H1 (cell line): Measurements from ENCODE around the gene IFIT2. TPM values are rescaled to one million over a fixed set of nuclear protein-coding genes. Genes with fewer than 3 reads are reported as not detected.

Experiments used
- CTCF ChIA-PET: fragments of 300-600 bp; sonication (Branson Sonifier 250); formaldehyde crosslinking; loops from one replicate; lab custom pipeline; 2021; ENCODE audit not compliant: partially characterized antibody; lab: Charles Lee
- POLR2A ChIA-PET: fragments of 300-600 bp; sonication (Branson Sonifier 250); formaldehyde crosslinking; loops from one replicate; lab custom pipeline; 2021; ENCODE audit warnings: inconsistent platforms; ENCODE audit not compliant: partially characterized antibody; lab: Charles Lee
- DNase-seq, 2 experiments: peaks; one replicate each; pipeline versions ENCODE4 v3.0.0 to v3.0.0-alpha.2; 2010 to 2022; ENCODE audit warnings: low spot score in 2 of 2, low read depth in 1 of 2, mixed read lengths in 1 of 2
- FAIRE-seq: peaks from 2 replicates; lab custom pipeline; 2011; peaks lifted over from hg19 to GRCh38; lab: Jason Lieb, UNC
- H2AFZ ChIP-seq: 2 replicates; pipeline ENCODE4 v1.8.1; 2012; ENCODE audit warnings: low read length, inconsistent platforms
- H2AK5ac ChIP-seq: 2 replicates; pipeline ENCODE4 v1.6.1; 2013; ENCODE audit warnings: low read depth, low read length
- H2BK120ac ChIP-seq: replicated peaks from 2 replicates; pipeline ENCODE3; 2013; ENCODE audit warnings: low read depth, low read length, inconsistent platforms
- H2BK12ac ChIP-seq: 2 replicates; pipeline ENCODE4 v1.6.1; 2013; ENCODE audit warnings: low read depth, low read length
- H2BK15ac ChIP-seq: 2 replicates; pipeline ENCODE4 v1.6.1; 2013; ENCODE audit warnings: low read length
- H2BK20ac ChIP-seq: 2 replicates; pipeline ENCODE4 v1.6.1; 2013; ENCODE audit warnings: low read length
- H2BK5ac ChIP-seq: 2 replicates; pipeline ENCODE4 v1.6.1; 2013; ENCODE audit warnings: low read depth, low read length
- H3K14ac ChIP-seq: 2 replicates; pipeline ENCODE4 v1.6.1; 2013; ENCODE audit warnings: inconsistent platforms; ENCODE audit not compliant: insufficient read length
- H3K18ac ChIP-seq: 2 replicates; pipeline ENCODE4 v1.6.1; 2013; ENCODE audit warnings: low read length; ENCODE audit errors: extremely low read depth
- H3K23ac ChIP-seq: 2 replicates; pipeline ENCODE4 v1.6.1; 2013; ENCODE audit warnings: inconsistent platforms; ENCODE audit not compliant: insufficient read length
- H3K23me2 ChIP-seq: 2 replicates; pipeline ENCODE4 v1.6.1; 2013; ENCODE audit warnings: low read depth, low read length
- H3K27ac ChIP-seq: 2 replicates; pipeline ENCODE4 v1.6.1; 2011; ENCODE audit warnings: low read depth, low read length, inconsistent platforms
- H3K27me3 ChIP-seq, 4 experiments: replicated peaks in 1 of 4; 1 replicate in 1 of 4; 2 replicates in 3 of 4; pipeline versions ENCODE4 v1.6.1 to v1.8.1; 2011 to 2013; ENCODE audit warnings: low read length in 3 of 4, mild to moderate bottlenecking in 3 of 4, inconsistent platforms in 2 of 4, mixed read lengths in 2 of 4, moderate library complexity in 1 of 4; ENCODE audit not compliant: control insufficient read depth in 3 of 4, insufficient read depth in 3 of 4; ENCODE audit errors: extremely low read depth in 1 of 4
- H3K36me3 ChIP-seq, 4 experiments: 2 replicates each; pipeline versions ENCODE4 v1.6.1 to v1.8.1; 2011 to 2013; ENCODE audit warnings: mild to moderate bottlenecking in 4 of 4, low read length in 3 of 4, moderate library complexity in 2 of 4, control low read depth in 1 of 4, inconsistent platforms in 1 of 4; ENCODE audit not compliant: insufficient read depth in 4 of 4, control insufficient read depth in 2 of 4
- H3K4ac ChIP-seq: replicated peaks from 2 replicates; pipeline ENCODE3; 2013; ENCODE audit warnings: low read length, low read depth, mixed read lengths, inconsistent platforms; ENCODE audit not compliant: insufficient read length
- H3K4me1 ChIP-seq, 4 experiments: replicated peaks in 1 of 4; 1 replicate in 1 of 4; 2 replicates in 3 of 4; pipeline versions ENCODE4 v1.6.1 to v1.8.1; 2011 to 2013; ENCODE audit warnings: low read length in 3 of 4, inconsistent platforms in 2 of 4, mixed read lengths in 1 of 4; ENCODE audit not compliant: insufficient read depth in 4 of 4, control insufficient read depth in 3 of 4
- H3K4me2 ChIP-seq, 2 experiments: 2 replicates each; pipeline versions ENCODE4 v1.6.1 to v1.8.1; 2011 to 2013; ENCODE audit warnings: low read depth in 2 of 2, low read length in 2 of 2, control low read depth in 1 of 2, inconsistent platforms in 1 of 2, mild to moderate bottlenecking in 1 of 2; ENCODE audit not compliant: insufficient read depth in 1 of 2
- H3K4me3 ChIP-seq, 4 experiments: fragments of 200-600, 300-600 bp in 1 of 4; sonication (generic), shearing (Covaris generic), sonication (Bioruptor Twin) in 1 of 4; 2 replicates each; pipeline versions ENCODE4 v1.5.1 to v1.8.1; 2011 to 2016; ENCODE audit warnings: low read length in 4 of 4, low read depth in 3 of 4, control low read depth in 2 of 4, inconsistent platforms in 2 of 4, mild to moderate bottlenecking in 2 of 4, mixed read lengths in 1 of 4, moderate library complexity in 1 of 4; ENCODE audit not compliant: insufficient read depth in 2 of 4; ENCODE audit errors: extremely low read depth in 1 of 4
- H3K56ac ChIP-seq: replicated peaks from 2 replicates; pipeline ENCODE3; 2013; ENCODE audit warnings: low read depth, mild to moderate bottlenecking, mixed read lengths, low read length, inconsistent platforms; ENCODE audit not compliant: insufficient read length
- H3K79me1 ChIP-seq: 2 replicates; pipeline ENCODE4 v1.6.1; 2013; ENCODE audit warnings: low read depth, low read length, control low read depth
- H3K79me2 ChIP-seq, 2 experiments: 2 replicates each; pipeline versions ENCODE4 v1.6.1 to v1.8.1; 2012 to 2013; ENCODE audit warnings: low read length in 2 of 2, mild to moderate bottlenecking in 2 of 2, inconsistent platforms in 1 of 2; ENCODE audit not compliant: insufficient read depth in 2 of 2, control insufficient read depth in 1 of 2
- H3K9ac ChIP-seq, 4 experiments: replicated peaks in 1 of 4; 1 replicate in 1 of 4; 2 replicates in 3 of 4; pipeline versions ENCODE4 v1.6.1 to v1.8.1; 2011 to 2013; ENCODE audit warnings: low read depth in 3 of 4, low read length in 3 of 4, control low read depth in 2 of 4, mild to moderate bottlenecking in 2 of 4, moderate library complexity in 2 of 4, inconsistent platforms in 1 of 4; ENCODE audit errors: extremely low read depth in 1 of 4
- H3K9me3 ChIP-seq, 2 experiments: 2 replicates each; pipeline versions ENCODE4 v1.6.1 to v1.8.1; 2012 to 2013; ENCODE audit warnings: mild to moderate bottlenecking in 2 of 2, moderate library complexity in 2 of 2, control low read depth in 1 of 2, inconsistent platforms in 1 of 2, low read depth in 1 of 2, low read length in 1 of 2, mixed read lengths in 1 of 2; ENCODE audit not compliant: insufficient read depth in 2 of 2
- H4K20me1 ChIP-seq, 2 experiments: replicated peaks in 1 of 2; 2 replicates each; pipeline versions ENCODE3 to v1.8.1; 2011 to 2013; ENCODE audit warnings: inconsistent platforms in 2 of 2, low read length in 2 of 2, mild to moderate bottlenecking in 1 of 2; ENCODE audit not compliant: insufficient read depth in 2 of 2, control insufficient read depth in 1 of 2
- H4K5ac ChIP-seq: 2 replicates; pipeline ENCODE4 v1.6.1; 2013; ENCODE audit warnings: low read length, low read depth, mixed read lengths, inconsistent platforms; ENCODE audit not compliant: insufficient read length
- H4K8ac ChIP-seq: 2 replicates; pipeline ENCODE4 v1.8.0; 2013; ENCODE audit warnings: mild to moderate bottlenecking, moderate library complexity, low read length, inconsistent platforms; ENCODE audit not compliant: insufficient read depth; ENCODE audit errors: extremely low read depth
- H4K91ac ChIP-seq: replicated peaks from 2 replicates; pipeline ENCODE3; 2013; ENCODE audit warnings: low read length, mixed read lengths, inconsistent platforms; ENCODE audit not compliant: insufficient read length
- JUND ChIP-seq: IDR thresholded peaks from 2 replicates; pipeline ENCODE4 v1.6.1; 2011; ENCODE audit warnings: mild to moderate bottlenecking, improper control_type of control experiment, low read length
- POU5F1 ChIP-seq: IDR thresholded peaks from 2 replicates; pipeline ENCODE4 v1.6.1; 2011; ENCODE audit warnings: low read depth, mild to moderate bottlenecking, low read length, moderate library complexity
- WGBS, 2 experiments: shearing (Covaris generic) in 1 of 2; methylation state at CpG; one replicate each; pipeline versions ENCODE4 v1.1.6 to v1.1.7; 2013 to 2015; ENCODE audit warnings: low lambda C conversion rate in 2 of 2, mixed read lengths in 2 of 2, inconsistent platforms in 1 of 2, low coverage in 1 of 2, missing lambda C conversion rate in 1 of 2; ENCODE audit not compliant: insufficient replicate concordance in 2 of 2, insufficient coverage in 1 of 2, insufficient read length in 1 of 2; ENCODE audit errors: extremely low coverage in 1 of 2, missing lambda C conversion rate in 1 of 2; 5-methylcytosine and 5-hydroxymethylcytosine counted together
- polyA plus RNA-seq, 7 experiments: library from polyadenylated mRNA; depleted of rRNA in 3 of 7; stranded (reverse) in 5 of 7; unstranded in 2 of 7; fragments of >200 nt in 5 of 7; fragments of 200-250 nt in 2 of 7; gene quantifications; 1 replicate in 5 of 7; 2 replicates in 1 of 7; 4 replicates in 1 of 7; pipeline versions ENCODE4 v1.2.1 to v1.2.3, GENCODE V29; 2011 to 2013; ENCODE audit warnings: missing spikeins in 2 of 7, mixed read lengths in 2 of 7
- total RNA-seq: library from RNA; stranded (reverse); fragmentation: NEBNext Ultra II Directional; extraction: Animal tissue kit (Norgen Biotek cat#: 25700); gene quantifications from 2 replicates; pipeline ENCODE4 v1.2.1, GENCODE V29; 2021

The IFIT2 gene
- total and polyA plus RNA-seq, 2 of the 8 experiments (the other 6 are each of a cell fraction or from before 2014, with no cell fraction given), result 0.03 to 0.35 TPM

DNA sequence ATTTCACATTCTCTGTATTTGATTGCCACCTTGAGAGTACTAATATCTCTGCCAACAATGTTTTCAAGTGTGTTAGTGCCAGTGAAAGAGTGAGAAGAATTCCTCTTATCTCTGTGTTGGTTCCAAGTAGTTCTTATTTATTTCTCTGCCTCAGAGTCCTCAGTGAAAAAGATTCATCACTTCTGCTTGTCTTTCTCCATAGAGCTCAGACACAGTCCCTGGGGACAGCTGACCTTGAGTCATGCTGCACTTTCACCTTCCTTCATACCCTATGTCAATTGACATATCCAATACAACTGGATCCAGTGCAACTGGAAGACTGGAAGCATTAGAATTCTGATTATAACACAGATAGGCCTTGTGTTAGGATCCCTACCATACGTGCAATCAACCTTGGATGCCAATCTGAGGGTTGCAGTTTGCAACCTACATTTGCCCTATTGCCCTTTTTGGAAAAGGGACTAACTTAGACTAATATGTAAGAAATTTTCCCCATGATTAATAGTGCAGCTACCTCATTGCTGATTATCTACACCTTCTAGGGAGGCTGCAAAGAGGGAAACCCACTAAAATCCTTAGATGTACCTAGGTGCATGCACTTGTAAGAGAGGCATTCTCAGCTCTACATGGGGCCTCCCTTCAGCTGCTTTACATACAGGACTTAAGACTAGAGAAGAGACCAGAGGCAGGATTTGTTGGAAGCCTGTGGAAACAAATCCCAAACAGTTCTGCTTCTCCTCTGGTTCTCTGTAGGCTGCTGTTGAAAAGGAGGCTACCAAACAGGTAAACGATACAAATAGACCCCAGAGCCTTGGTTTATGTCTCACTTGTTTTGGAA, 8.4 kb downstream of the IFIT2 start:
- H4K5ac ChIP-seq, result no peak overlapping the region
- no peak for FAIRE-seq
- TF ChIP-seq POU5F1 (no peak), JUND (no peak)

More for the DNA sequence above, 8.4 kb downstream of the IFIT2 start:
- Histone ChIP-seq H3K9me3 (no peaks in the 10 kb centered on the region), H3K14ac (no peak overlapping the region), H2AFZ (no peak overlapping the region), H3K79me1 (no peaks in the 10 kb centered on the region), H4K20me1 (no peaks in the 10 kb centered on the region), H4K91ac (no peak overlapping the region), H2BK15ac (no peak overlapping the region), H2BK20ac (no peak overlapping the region), H3K79me2 (no peaks in the 10 kb centered on the region), H3K4me3 (no peak overlapping the region), H2BK5ac (no peak overlapping the region), H3K56ac (no peak overlapping the region), H2AK5ac (no peak overlapping the region), H3K4me2 (no peak overlapping the region), H3K18ac (no peak overlapping the region), H3K9ac (no peak overlapping the region), H3K4me1 (no peaks in the 10 kb centered on the region; a peak in 1 of 7 replicates), H2BK120ac (no peak overlapping the region), H3K23me2 (no peaks in the 10 kb centered on the region), H3K27me3 (no peaks in the 10 kb centered on the region), H4K8ac (no peak overlapping the region), H2BK12ac (no peak overlapping the region), H3K4ac (no peak overlapping the region), H3K27ac (no peak overlapping the region), H3K23ac (no peak overlapping the region), H3K36me3 (no peaks in the 10 kb centered on the region)
- DNase-seq, result no peak
- ChIA-PET POLR2A (no interaction called here), CTCF (interaction anchor here (2.6 kb wide), 1 partner anchor 59 kb away, joined by 12 read pairs; no protein-coding TSS in a partner anchor)
- WGBS, 2 experiments, result 93% methylated on average over 2 of the region's 2 CpGs; no CpG with 5 or more reads in 1 of the 2 experiments
